ENCODE measurements around the gene ASPSCR1. TPM values are rescaled to one million over a fixed set of nuclear protein-coding genes. Genes with fewer than 3 reads are reported as not detected.

The ASPSCR1 gene
- total and polyA plus RNA-seq, 2 of the 13 experiments (the other 11 are each of a cell fraction or from before 2014, with no cell fraction given) = 274 to 314 TPM

GRCh38 chr17:81991684-81992305 is 14.4 kb downstream of the ASPSCR1 start (continued):
- TF ChIP-seq ZNF496 (CRISPR knock-in tag; IDR thresholded peaks at IDR 0.05; ENCODE audit: insufficient replicate concordance) (no peak), NR1H2 (CRISPR knock-in tag; IDR thresholded peaks at IDR 0.05; ENCODE audit: borderline replicate concordance, low read depth) (peak; percentile 90), SRSF9 (IDR thresholded peaks at IDR 0.05; ENCODE audit: borderline replicate concordance, insufficient read depth, low read depth, low read length, poor library complexity, severe bottlenecking) (no peak), ZNF572 (CRISPR knock-in tag; IDR thresholded peaks at IDR 0.05) (0 out of 2 replicates have a peak, but pooled peaks have one; percentile 60), ZNF614 (CRISPR knock-in tag; IDR thresholded peaks at IDR 0.05; ENCODE audit: borderline replicate concordance) (peak; percentile 88), ZNF44 (CRISPR knock-in tag; IDR thresholded peaks at IDR 0.05) (peak; percentile 44), ELK4 (CRISPR knock-in tag; IDR thresholded peaks at IDR 0.05; ENCODE audit: borderline replicate concordance) (peak; percentile 87; the same call in 1 of the 2 replicates), EP300 (IDR thresholded peaks at IDR 0.05; ENCODE audit: low read depth in 2 of 2, low read length in 2 of 2) (peak; percentile 3 to 66; a peak in 3 of 4 replicates), EP300 (CRISPR knock-in tag; IDR thresholded peaks at IDR 0.05; ENCODE audit: borderline replicate concordance) (peak; percentile 70), ATF7-NPFF (CRISPR knock-in tag; IDR thresholded peaks at IDR 0.05; ENCODE audit: low read depth) (peak; percentile 91), GTF3A (CRISPR knock-in tag; conservative IDR thresholded peaks at IDR 0.05) (no peak; the same call in 1 of the 2 replicates), ATRX (CRISPR knock-in tag; IDR thresholded peaks at IDR 0.05; ENCODE audit: borderline replicate concordance) (no peak), YEATS4 (CRISPR knock-in tag; IDR thresholded peaks at IDR 0.05; ENCODE audit: borderline replicate concordance) (peak; percentile 89), ZBED4 (CRISPR knock-in tag; IDR thresholded peaks at IDR 0.05; ENCODE audit: borderline replicate concordance) (peak; percentile 77), SIN3A (IDR thresholded peaks at IDR 0.05; ENCODE audit: borderline replicate concordance, low read depth, low read length) (peak; percentile 33; the same call in 1 of the 2 replicates)
- TF ChIP-seq, protein P1, sequence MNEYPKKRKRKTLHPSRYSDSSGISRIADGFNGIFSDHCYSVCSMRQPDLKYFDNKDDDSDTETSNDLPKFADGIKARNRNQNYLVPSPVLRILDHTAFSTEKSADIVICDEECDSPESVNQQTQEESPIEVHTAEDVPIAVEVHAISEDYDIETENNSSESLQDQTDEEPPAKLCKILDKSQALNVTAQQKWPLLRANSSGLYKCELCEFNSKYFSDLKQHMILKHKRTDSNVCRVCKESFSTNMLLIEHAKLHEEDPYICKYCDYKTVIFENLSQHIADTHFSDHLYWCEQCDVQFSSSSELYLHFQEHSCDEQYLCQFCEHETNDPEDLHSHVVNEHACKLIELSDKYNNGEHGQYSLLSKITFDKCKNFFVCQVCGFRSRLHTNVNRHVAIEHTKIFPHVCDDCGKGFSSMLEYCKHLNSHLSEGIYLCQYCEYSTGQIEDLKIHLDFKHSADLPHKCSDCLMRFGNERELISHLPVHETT (CRISPR knock-in tag; conservative IDR thresholded peaks at IDR 0.05) = no peak; the same call in none of the 2 replicates
